ENCODE results near the gene VAV3.

Gene VAV3

DNA sequence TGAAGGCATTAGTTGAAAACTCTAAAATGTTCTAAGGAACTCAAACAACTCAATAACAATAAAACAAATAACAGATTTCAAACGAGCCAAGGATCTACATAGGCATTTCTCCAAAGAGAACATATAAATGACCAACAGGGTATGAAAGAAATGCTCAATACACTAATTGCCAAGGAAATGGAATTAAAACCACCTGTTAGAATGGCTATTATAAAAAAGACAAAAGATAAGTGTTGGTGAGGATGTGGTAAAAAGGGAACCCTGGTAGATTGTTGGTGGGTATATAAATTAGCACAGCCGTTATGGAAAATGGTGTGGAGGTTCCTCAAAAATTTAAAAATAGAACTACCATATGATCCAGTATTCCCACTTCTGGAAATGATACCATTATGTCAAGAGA lies 9.1 kb upstream of the VAV3 start:
- DNase-seq (ENCODE audit: low read depth), result no peak

DNA sequence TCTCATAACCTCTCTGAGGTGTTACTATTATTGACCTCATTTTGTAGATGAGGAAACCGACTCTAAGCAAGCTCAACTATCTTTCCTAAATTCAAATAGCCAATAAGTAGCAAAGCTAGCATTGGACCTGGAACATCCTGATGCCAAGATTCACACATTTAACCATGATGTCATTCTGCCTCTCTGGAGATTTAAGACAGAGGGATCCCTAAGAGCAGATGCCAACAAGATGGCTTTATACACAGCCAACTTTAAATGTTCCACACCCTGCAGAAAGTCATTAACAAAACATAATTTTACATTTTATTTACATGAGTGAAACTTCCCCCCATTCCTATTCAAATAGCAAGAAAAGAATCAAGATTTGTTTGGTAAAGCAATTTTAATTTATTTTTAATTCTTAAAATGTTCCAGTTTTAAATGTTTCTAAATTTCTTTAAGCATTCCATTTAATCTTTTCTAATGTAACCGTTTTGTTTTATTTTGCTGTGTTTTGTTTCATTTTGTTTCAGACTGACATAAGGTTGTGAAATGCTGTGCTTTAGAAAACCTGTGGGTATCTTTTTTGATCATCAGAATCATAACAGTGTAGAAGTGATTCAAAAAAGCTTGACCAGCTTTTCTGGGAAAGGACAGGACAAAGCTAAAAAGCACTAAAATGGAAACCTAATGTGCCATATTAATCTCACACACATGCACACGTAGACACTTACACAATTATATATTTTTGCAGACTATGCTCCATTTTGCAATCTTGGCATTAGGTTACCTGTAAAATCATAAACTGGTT lies 7.6 kb upstream of the VAV3 start:
- DNase-seq (ENCODE audit: low read depth), result no peak

- no peak for DNase-seq (ENCODE audit: low read depth)
These were observed 1.6 kb upstream of the VAV3 start for GRCh38 chr1:107966550-107966949.

DNA sequence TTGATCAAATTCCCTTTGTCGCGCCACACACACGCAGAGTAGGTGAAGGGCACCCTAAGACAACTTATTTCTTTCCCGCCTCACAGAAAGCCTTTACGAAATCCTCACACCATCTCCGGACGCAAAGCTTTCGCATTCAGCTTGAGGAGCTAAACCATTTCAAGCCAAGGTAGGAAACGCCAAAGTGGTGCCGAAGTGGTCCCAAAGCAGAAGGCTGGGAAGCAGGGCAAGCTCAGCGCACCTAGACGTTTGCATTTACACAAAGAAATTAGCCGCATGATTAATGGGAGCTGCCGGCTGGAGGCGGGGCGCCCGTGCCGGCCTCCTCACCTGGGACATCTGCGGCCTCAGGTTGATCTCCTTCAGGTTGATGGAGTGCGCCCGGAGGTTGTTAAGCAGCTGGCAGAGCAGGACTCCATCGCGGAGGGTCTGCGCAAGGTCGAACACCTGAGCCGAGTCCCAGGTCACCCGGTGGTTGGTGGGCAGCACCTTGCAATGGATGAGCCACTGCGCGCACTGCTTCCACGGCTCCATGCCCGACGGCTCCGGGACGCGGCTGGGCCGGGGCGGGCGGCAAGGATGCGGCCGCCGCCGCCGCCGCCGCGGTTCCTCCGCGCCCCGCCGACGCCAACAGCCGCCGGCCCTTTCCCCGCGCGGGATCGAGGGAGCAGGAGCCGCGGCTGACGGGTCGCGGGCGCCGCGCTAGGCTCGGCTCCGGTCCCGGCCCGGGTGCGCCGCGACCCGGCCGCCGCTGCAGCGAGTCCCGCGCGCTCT lies 457 bp downstream of the VAV3 start:
- DNase-seq (ENCODE audit: low read depth), result no peak

- DNase-seq (ENCODE audit: low read depth), result peak; percentile 25
These were observed 1.2 kb downstream of the VAV3 start for GRCh38 chr1:107963601-107964335.

DNA sequence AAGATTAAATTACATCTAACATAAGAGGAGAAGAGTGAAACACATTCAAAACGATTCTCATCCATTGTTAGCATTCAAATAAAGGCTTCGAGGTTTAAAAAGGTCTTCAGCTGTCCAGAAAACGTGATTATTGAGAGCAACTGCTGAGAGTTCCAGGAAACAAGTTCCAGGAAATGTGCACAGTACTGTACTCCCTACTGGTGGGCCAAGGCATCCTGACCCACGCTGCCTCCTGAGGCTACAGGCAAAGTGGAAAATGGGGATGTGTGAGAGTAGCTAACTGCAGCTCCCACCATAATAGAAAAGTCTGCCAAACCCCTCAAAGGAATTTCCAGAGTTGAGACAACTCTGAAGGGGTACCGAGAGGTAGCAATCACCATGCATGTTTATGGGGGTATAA lies 2.0 kb downstream of the VAV3 start:
- DNase-seq (ENCODE audit: low read depth), result no peak

DNA sequence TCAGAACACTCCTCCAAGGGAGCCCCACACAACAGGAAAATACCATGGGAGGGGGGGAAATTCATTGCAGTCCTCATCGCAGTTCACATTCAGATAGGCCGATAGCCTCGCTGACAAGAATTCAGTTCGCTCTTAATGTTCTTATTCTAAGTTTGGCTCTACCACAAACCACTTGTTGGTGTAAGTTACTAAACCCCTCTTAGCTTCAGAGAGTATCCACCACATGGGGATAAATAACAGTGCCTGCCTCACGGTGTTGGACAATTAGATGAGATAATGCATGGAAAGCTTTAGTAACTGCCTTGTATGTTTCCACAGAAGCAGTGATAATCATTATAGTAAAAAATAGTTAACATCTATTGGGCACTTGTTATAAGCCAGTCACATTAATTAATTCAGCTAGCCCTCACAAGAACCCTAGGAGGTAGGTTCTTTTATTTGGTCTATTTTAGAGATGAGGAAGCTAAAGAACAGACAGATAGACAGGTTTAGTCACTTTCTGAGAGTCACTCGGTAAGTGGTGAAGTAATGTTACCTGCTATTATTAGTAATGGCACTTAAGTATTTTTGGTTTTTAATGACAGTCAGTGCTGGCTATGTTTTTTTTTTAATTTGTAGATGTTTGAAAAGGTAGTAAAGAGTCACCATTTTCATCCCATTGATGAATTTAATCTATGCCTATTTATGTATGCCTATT lies 10.1 kb downstream of the VAV3 start:
- DNase-seq (ENCODE audit: low read depth), result no peak

- DNase-seq (ENCODE audit: low read depth), result no peak
These were observed 10.9 kb downstream of the VAV3 start for GRCh38 chr1:107954126-107954525.

DNA sequence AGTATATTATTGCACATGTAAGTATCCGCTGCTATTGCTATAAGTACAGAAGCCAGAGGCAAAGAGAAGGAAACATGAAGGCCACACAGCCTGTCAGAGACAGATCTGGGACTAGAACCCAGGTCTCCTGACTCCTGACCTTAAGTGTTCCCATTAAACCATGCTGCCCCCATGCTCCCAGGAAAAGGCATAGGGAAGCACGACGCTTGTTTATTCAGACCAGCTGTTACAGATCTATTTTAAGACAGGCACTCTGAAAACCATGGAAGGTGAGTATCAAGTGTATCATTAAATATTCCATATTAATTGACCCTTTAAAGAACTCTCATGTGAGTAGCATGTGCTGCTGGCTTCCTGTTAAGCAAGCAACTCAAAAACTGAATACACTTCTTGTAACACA lies 11.4 kb downstream of the VAV3 start:
- DNase-seq (ENCODE audit: low read depth), result no peak

DNA sequence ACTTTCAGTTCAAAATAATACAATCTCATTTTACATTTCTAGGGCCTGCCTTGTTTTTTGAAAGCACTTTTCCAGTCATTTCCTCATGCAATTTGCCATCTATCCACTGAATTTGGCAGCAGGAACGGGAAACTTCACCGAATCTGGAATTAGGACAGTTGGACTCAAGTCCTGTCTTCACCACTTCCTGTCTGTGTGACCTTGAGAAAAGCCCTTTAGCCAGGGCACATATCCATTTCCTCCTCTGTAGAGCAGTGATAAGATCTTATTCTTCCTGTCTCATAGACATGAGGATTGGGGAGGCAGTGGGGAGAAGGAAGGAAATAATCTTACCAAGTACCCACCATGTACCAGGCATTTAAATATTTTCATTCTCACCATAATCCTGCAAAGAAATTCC lies 12.0 kb downstream of the VAV3 start:
- no peak for DNase-seq (ENCODE audit: low read depth)

DNA sequence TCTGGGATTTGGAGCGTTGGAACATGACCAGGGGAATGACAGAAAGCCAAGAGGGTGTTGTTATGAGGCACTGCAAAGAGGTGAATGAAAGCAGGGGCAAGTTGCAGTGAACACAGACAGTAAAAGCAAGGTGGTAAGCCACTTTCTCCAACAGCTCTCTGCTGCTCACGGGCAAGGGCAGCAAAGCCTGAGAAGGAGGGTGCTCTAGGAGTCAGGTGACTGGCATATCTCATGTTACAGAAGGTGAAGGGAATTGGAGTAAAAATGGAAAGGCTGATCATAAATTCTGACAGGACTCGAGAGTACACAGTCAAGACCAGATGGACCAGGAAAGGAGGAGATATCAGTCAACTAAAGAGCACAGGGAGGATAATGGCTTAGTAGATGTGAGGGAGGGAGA lies 14.5 kb downstream of the VAV3 start:
- no peak for DNase-seq (ENCODE audit: low read depth)

DNA sequence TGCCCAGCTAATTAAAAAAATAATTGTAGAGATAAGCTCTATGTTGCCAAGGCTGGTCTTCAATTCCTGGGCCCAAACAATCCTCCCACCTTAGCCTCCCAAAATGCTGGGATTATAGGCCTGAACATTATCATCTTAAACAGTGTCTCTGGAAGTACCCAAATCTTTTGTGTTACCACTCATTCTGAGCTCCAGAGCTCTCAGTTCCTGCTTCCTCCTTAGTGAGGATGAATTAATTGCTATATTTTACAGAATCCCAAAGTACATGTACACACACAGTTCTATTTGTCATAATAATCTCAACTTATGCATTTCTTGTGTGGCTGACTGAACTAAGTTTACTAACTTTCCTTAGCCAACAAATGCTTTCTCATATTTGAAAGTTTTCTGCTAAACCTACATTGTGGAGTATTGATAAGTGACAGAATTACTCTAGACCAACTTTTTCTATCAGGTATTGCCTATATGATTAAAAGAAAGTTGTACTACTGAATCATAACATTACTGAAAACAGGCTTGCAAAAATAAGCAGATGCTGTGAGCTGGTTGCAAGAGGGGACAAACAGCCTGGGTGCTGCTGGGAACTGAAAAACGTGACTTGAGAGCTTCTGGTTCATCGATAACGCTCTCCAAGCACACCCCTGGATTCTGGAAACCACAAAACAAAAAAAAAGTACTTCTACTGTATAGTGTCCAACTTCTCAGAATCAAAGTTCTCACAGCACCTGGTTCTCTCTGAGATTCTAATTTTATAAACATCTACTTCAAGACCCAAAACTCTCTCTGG lies 15.3 kb downstream of the VAV3 start:
- DNase-seq (ENCODE audit: low read depth), result no peak

- DNase-seq (ENCODE audit: low read depth), result no peak
These were observed 18.2 kb downstream of the VAV3 start for GRCh38 chr1:107946794-107947193.

DNA sequence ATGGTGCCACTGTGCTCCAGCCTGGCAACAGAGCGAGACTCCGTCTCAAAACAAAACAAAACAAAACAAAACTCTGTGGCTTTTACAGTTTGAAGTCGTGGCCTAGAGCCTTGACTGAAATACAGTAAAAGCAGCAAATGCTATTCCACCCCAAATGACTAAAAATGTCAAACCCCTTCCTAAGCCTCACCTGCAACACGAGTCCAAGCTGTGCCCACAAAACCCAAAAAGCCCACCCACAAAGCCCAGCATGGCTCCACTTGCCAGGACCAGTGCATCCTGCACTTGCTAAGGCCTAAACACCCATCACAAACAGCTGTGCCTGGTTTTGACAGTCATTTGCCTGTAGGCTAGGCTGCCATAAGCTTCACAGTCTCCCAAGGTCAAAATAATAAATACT lies 21.3 kb downstream of the VAV3 start:
- DNase-seq (ENCODE audit: low read depth), result no peak

GRCh38 chr1:107942814-107943213 lies 22.2 kb downstream of the VAV3 start:
- no peak for DNase-seq (ENCODE audit: low read depth)

DNA sequence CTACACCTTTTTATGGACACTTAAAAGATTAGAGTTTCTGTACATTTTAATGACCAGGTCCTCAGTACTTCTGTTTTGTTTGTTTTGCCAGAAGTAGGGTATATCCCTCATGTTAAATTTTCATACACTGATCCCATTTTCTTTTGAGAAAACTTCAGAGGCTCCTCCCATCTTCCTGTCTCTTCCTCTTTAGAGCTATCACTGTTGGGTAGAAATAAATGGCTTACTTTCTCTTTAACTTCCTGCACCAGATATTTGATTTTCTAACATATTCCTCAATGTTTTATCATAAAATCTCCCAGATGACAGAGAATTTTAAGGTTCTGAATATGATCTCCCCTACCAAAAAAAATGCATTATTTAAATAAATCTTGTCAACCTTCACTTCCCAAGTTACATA lies 23.4 kb downstream of the VAV3 start:
- DNase-seq (ENCODE audit: low read depth), result no peak

DNA sequence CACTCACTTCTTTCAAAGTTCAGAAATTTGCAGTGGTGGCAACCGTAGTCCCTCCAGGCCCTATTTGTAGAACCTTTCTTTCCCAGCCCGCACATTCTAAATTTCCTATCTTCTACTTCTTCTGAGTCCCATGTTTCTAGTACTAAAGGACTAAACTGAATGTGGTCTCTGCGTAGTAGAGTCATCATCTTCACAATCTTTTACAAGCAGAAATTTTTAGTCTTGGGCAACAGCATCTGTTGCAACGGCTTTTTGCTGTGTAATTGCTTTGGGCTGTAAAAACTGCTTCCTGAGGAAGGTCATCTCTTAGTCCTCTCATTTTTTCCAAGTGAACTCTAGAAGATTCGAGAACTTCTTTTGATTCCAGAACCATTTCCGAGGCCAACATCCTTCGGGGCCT lies 23.9 kb downstream of the VAV3 start:
- no peak for DNase-seq (ENCODE audit: low read depth)

DNA sequence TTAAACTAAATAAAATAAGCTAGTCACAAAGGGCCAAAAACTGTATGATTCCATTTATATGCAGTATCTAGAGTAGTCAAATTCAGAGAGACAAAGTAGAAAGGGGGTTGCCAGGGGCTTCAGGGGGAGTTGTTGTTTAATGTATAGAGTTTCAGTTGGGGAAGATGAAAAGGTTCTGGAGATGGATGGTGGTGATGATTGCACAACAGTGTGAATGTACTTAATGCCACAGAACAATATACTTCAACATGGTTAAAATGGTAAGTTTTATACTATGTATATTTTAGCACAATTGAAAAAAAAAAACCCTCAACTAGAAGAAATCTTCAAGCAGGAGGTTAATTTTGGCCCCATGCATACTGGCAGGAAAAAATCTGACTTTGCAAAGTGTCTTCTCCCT lies 24.3 kb downstream of the VAV3 start:
- no peak for DNase-seq (ENCODE audit: low read depth)

DNA sequence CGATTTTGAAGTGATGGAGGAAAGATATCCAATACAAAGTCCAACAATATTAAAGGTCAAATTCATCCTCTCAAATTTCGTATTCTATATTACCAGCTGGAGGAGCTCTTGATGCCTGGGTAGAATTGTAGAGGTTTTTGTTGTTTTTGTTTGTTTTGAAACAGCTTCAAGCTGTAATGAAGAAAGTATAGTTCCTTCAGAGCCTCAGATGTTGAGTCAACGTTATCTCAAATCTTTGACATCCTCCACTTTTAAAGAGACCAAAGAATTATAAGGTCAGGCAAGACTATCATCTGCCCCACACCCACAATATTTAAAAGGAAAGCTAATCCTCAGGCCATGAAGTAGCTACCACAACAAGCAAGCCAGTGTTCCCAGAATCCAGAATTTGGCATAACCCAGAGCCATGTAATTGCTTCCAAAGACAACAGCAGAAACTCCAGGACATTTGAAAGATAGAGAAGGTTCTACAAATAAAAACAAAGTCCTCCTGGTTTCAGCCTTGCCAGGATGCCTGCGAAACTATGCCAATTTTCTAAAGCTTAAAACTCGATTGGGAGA lies 24.9 kb downstream of the VAV3 start:
- no peak for DNase-seq (ENCODE audit: low read depth)

GRCh38 chr1:107939256-107939655 lies 25.7 kb downstream of the VAV3 start:
- DNase-seq (ENCODE audit: low read depth), result no peak
